Measurements from ENCODE around the gene PDSS1. TPM values are rescaled to one million over a fixed set of nuclear protein-coding genes. Genes with fewer than 3 reads are reported as not detected.

PDSS1 gene
- total and polyA plus RNA-seq, 9 of the 15 experiments (the other 6 are each of a cell fraction or from before 2014, with no cell fraction given), result 11.0 to 59.5 (median 45.3) TPM

GRCh38 chr10:26653004-26653403 lies 44.5 kb upstream of the PDSS1 start:
- H3K27me3 ChIP-seq (ENCODE audit: control insufficient read depth in 2 of 2, insufficient read depth in 2 of 2, low read length in 2 of 2), result no peaks in the 10 kb centered on the region
- H3K9me1 ChIP-seq (ENCODE audit: control insufficient read depth, insufficient read depth, low read length), result peaks cover 2% of the 10 kb centered on the region
- no peak for TF ChIP-seq BRD4 (IDR thresholded peaks at IDR 0.05)
- BruUV-seq (replicated peaks), result no TSS peak
- in situ Hi-C loops (cut with MboI) (no loop called here), intact Hi-C loops (cut with micrococcal nuclease) (no loop called here)
- 90% methylated on average over 6 of the region's 18 CpGs for WGBS (ENCODE audit: insufficient coverage, low coverage, missing lambda C conversion rate)
- ChIA-PET CTCF (ENCODE audit: low intra/inter-chr PET ratio) (no interaction called here), POLR2A (no interaction called here)
- H3K27ac ChIP-seq (ENCODE audit: extremely low read depth, low read depth, low read length), result no peak overlapping the region
- H3K4me2 ChIP-seq (ENCODE audit: insufficient read depth, low read length), result no peak overlapping the region
- FAIRE-seq (no peak), DNase-seq (ENCODE audit: extremely low read depth in 1 of 4, low spot score in 3 of 4) (no peak), ATAC-seq (no peak)
- H4K20me1 ChIP-seq (replicated peaks; ENCODE audit: control insufficient read depth, insufficient read depth, low read length), result no peaks in the 10 kb centered on the region
- no peaks in the 10 kb centered on the region for H3K79me2 ChIP-seq (ENCODE audit: control insufficient read depth, insufficient read depth, low read length)
- no peaks in the 10 kb centered on the region for H3K9me3 ChIP-seq (replicated peaks; ENCODE audit: control insufficient read depth, insufficient read depth, low read depth, low read length)
- H3K4me1 ChIP-seq (replicated peaks in 1 of 2; ENCODE audit: control insufficient read depth in 2 of 2, insufficient read depth in 2 of 2, low read length in 2 of 2), result no peaks in the 10 kb centered on the region
- H2AFZ ChIP-seq (ENCODE audit: low read depth, low read length), result no peak overlapping the region
- H3K9ac ChIP-seq (ENCODE audit: insufficient read depth in 1 of 2, low read depth in 2 of 2, low read length in 2 of 2), result no peak overlapping the region
- no peak overlapping the region for H3K4me3 ChIP-seq
- no peaks in the 10 kb centered on the region for H3K36me3 ChIP-seq (ENCODE audit: control insufficient read depth, insufficient read depth, low read length)

- Histone ChIP-seq H3K9ac (ENCODE audit: insufficient read depth in 1 of 2, low read depth in 2 of 2, low read length in 2 of 2) (no peak overlapping the region), H3K27ac (ENCODE audit: extremely low read depth, low read depth, low read length) (no peak overlapping the region), H3K4me3 (no peak overlapping the region), H3K4me2 (ENCODE audit: insufficient read depth, low read length) (no peak overlapping the region), H3K36me3 (ENCODE audit: control insufficient read depth, insufficient read depth, low read length) (no peaks in the 10 kb centered on the region), H3K9me3 (replicated peaks; ENCODE audit: control insufficient read depth, insufficient read depth, low read depth, low read length) (no peaks in the 10 kb centered on the region), H3K9me1 (ENCODE audit: control insufficient read depth, insufficient read depth, low read length) (peaks cover 2% of the 10 kb centered on the region), H3K4me1 (replicated peaks in 1 of 2; ENCODE audit: control insufficient read depth in 2 of 2, insufficient read depth in 2 of 2, low read length in 2 of 2) (no peaks in the 10 kb centered on the region), H4K20me1 (replicated peaks; ENCODE audit: control insufficient read depth, insufficient read depth, low read length) (no peaks in the 10 kb centered on the region), H3K79me2 (ENCODE audit: control insufficient read depth, insufficient read depth, low read length) (no peaks in the 10 kb centered on the region), H2AFZ (ENCODE audit: low read depth, low read length) (no peak overlapping the region), H3K27me3 (ENCODE audit: control insufficient read depth in 2 of 2, insufficient read depth in 2 of 2, low read length in 2 of 2) (no peaks in the 10 kb centered on the region)
- ATAC-seq (no peak), FAIRE-seq (no peak), DNase-seq (ENCODE audit: extremely low read depth in 1 of 4, low spot score in 3 of 4) (no peak)
- no peak for TF ChIP-seq ZNF583 (CRISPR knock-in tag; IDR thresholded peaks at IDR 0.05)
- TF ChIP-seq ZKSCAN3 (CRISPR knock-in tag; IDR thresholded peaks at IDR 0.05), result no peak
- no peak for TF ChIP-seq DMBX1 (CRISPR knock-in tag; IDR thresholded peaks at IDR 0.05; ENCODE audit: borderline replicate concordance)
- TF ChIP-seq NCOR1 (IDR thresholded peaks at IDR 0.05), result no peak
- no peak for TF ChIP-seq NBN (IDR thresholded peaks at IDR 0.05; ENCODE audit: low read depth)
- no peak for TF ChIP-seq ZNF696 (CRISPR knock-in tag; conservative IDR thresholded peaks at IDR 0.05)
- TF ChIP-seq ELF4 (CRISPR knock-in tag; IDR thresholded peaks at IDR 0.05), result no peak
- TF ChIP-seq ZNF277 (CRISPR knock-in tag; IDR thresholded peaks at IDR 0.05; ENCODE audit: borderline replicate concordance), result no peak
- TF ChIP-seq ZNF518B (CRISPR knock-in tag; IDR thresholded peaks at IDR 0.05), result no peak
- no peak for TF ChIP-seq POLR2B (IDR thresholded peaks at IDR 0.05; ENCODE audit: low read depth, partially characterized antibody)
- POLR2A ChIA-PET, result interaction anchor here (1.3 kb wide), 1 partner anchor 10 kb away, joined by 3 read pairs; no protein-coding TSS in a partner anchor
- CTCF ChIA-PET (ENCODE audit: low intra/inter-chr PET ratio), result no interaction called here
- WGBS (ENCODE audit: insufficient coverage, low coverage, missing lambda C conversion rate), result 100% methylated on average over 1 of the region's 1 CpG
- in situ Hi-C loops (cut with MboI) (no loop called here), intact Hi-C loops (cut with micrococcal nuclease) (no loop called here)
- no TSS peak for BruUV-seq (replicated peaks)
Measured at GRCh38 chr10:26655746-26656145, 41.8 kb upstream of the PDSS1 start.

All from K562 (cell line).